NCI-H1417 treated with DMSO at 0.1 percent for 48 hours (cell line): Measurements from ENCODE around the gene RTN4RL2.

Experiments
- DNase-seq: peaks from one replicate; lab custom pipeline; 2025; lab: John Stamatoyannopoulos, UW

Gene RTN4RL2

DNA sequence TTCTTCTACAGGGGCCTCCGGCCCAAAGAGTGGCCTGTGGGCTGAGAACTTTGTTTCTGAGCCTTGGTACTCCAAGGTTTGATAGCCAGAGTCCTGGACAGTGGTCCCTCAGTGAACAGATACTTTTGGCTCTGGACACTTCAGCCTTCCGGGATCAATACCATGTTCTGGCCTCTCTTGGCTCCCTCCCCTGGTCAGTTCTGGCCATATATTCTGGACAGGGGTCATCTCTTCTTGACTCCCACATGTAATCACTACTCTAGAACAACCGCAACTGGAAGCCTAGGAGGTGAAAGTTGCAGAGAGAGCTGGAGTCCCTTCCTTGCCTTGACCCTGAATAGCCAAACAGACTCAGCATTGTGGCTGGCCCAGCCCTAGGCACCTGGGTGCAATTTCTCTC lies 2.3 kb downstream of the RTN4RL2 start:
- no peak for DNase-seq

DNA sequence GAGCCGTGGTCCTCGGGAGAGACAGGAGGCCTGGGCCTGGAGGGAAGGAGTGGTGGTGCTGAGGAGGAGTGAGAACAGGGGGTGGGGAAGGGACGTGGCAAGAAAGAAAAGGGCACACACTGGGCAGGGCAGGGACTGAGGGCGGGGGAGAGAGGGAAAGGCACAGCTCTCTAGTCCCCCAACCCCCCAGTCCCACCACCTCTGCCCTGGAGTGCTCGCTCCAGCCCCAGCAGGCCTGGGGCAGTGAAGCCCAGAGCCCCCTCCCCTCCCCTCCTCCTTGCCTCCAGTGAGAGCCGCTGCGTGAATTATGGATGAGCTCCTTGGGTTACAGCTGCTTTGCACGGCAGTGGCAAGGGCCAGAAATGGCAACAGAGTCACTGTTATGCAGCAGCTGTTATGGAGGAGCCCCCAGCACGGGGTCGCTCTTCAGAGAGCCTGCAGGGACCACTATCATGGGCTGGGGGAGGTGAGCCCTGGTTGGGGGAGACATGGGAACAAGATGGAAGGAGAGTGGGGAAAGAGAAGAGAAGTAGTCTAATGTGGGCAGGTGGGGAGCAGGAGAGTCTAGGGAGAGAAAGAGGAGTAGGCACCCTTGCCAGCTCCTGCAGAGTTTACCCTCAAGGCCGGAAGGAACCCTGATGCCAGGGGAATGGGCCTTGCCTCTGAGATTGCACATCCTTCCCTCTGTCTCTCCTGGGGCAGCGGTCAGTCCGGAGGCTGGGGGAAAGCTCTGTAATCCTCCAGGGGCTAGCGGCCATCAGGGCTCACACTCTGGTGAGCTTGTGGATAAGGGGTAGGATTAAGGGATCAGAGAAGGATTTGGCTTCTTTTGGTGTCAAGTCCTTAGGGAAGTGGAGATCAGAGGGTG lies 3.6 kb downstream of the RTN4RL2 start:
- no peak for DNase-seq

DNA sequence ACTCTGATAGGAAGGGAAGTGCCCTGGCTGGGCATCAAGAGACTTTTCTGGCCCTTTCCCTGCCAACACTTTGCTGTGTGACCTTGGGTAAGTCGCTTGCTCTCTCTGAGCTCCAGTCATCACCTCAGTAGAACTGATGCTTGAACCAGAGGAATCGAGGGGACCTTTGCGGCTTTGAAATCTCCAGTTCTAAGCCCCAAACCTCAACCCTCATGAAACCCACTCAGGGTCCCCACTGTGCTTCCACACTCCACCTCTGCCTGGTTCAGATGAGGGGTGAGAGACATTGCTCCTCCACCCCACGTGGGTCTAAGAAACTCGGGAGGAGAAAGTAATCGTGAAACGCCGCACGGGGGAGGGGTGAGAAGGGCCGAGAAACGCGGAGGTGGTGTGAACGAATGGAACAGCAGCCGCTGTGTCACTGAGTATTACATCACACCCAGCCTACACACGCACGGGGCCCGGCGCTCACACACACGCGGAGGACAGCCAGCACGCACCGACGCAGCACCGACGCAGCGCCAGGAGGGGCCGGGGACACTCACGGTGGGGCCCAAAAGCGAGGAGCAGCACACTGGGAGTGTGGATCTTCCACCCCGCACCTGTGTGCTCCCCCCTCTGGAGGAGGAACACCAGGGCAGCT lies 4.3 kb downstream of the RTN4RL2 start:
- DNase-seq = no peak

DNA sequence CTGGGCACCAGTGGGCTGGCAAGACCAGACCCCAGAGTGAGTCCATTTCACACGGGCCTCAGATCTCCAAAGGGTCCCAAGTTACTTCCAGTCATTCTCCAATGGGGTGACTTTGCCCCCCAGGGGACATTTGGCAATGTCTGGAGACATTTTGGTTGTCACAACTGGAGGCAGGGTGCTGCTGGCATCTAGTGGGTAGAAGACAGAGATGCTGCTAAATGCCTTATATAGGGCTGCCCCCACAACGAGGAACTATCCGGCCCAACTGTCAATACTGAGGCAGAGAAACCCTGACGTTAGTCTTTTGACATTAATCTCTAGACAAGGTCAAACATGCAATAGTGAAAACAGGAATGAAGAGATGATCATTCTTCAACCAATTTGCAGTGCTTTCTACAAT lies 6.4 kb downstream of the RTN4RL2 start:
- no peak for DNase-seq

DNA sequence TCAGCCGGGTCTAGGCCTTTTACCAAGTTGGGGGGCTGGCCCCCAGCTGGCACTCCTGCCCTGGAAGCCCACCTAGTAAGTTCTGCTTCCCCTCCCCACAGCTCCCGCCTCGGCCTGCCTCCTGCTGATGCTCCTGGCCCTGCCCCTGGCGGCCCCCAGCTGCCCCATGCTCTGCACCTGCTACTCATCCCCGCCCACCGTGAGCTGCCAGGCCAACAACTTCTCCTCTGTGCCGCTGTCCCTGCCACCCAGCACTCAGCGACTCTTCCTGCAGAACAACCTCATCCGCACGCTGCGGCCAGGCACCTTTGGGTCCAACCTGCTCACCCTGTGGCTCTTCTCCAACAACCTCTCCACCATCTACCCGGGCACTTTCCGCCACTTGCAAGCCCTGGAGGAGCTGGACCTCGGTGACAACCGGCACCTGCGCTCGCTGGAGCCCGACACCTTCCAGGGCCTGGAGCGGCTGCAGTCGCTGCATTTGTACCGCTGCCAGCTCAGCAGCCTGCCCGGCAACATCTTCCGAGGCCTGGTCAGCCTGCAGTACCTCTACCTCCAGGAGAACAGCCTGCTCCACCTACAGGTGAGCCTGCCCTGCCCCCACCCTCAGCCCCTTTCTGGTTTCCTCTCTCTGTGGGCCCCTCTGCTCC lies 7.3 kb downstream of the RTN4RL2 start:
- no peak for DNase-seq

DNA sequence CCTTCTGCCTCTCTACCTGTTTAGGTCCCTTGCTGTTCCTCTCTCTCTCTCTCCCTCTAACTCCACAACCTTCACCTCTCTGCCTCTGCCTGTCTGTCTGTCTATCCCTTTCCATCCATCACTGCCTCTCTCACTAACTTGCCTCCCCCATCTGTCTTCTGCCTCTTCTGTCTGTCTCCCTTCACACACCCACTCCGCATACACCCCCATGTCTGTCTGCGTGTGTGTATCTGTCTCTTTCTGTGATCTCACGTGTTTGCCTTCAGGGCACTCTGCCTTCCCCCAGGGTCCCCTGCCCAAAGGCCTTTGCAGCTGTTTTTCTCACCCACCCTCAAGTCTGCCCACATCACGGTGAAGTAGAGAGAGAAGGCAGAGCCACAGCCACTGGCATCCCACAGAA lies 7.9 kb downstream of the RTN4RL2 start:
- no peak for DNase-seq

DNA sequence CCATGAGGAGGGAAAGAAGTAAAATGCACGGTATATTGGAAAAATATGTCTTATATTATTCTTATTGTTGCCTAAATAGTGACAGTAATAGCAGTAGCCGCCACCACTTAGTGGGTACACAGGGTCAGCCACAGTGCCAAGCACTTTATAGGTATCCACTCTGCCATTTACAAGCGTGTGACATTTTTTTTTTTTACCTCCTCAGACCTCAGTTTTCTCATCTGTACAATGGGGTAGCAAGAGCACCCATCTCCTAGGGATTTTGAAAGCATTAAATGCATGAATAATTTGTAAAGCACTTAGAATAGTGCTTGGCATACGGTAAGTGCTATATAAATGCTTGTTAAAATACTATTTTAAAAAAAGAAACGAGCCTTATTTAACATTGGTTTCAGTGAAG lies 8.9 kb downstream of the RTN4RL2 start:
- no peak for DNase-seq

DNA sequence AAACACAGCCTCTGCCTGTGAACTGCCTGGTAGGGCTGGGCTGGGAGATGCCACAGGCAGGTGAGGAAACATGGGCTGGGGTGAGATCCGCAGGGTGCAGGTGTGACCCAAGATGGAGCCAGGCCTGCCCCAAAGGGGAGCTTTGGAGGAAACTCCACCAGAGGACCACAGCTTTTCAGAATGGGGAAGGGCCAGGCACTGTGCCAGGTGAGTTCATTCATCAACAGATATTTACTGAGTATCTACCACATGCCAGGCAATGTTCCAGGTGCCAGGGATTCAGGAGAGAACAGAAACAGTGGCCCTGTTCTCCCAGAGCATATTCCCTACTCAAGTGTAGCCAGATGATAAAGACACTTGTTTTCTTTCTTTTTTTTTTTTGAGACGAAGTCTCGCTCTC lies 11.2 kb downstream of the RTN4RL2 start:
- DNase-seq = no peak

DNA sequence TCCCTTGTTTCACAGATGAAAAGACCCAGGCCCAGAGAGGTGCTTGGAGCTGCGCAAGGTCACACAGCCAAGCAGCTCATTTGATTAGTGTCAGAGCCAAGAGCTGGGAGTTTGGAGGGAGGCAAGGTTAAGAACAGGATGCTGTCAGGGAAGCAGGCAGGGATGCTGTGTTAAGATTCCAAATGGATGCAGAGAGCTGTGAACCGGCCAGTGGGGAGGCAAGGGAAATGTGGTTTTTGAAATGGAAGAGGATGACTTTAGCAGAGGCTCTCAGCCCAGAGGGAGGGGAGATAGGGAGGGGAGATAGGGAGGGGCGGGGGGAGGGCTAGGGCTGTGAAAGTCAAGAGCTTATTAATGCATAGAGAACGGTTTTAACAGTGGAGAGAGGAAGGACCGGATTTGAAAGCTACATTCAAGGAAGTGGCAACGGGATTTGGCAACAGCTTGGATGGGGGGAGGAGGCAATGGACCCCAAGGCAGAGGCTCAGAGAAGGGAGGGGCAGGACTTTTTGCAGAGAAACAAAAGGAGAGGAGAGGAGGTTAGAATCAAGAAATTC lies 13.0 kb downstream of the RTN4RL2 start:
- no peak for DNase-seq

DNA sequence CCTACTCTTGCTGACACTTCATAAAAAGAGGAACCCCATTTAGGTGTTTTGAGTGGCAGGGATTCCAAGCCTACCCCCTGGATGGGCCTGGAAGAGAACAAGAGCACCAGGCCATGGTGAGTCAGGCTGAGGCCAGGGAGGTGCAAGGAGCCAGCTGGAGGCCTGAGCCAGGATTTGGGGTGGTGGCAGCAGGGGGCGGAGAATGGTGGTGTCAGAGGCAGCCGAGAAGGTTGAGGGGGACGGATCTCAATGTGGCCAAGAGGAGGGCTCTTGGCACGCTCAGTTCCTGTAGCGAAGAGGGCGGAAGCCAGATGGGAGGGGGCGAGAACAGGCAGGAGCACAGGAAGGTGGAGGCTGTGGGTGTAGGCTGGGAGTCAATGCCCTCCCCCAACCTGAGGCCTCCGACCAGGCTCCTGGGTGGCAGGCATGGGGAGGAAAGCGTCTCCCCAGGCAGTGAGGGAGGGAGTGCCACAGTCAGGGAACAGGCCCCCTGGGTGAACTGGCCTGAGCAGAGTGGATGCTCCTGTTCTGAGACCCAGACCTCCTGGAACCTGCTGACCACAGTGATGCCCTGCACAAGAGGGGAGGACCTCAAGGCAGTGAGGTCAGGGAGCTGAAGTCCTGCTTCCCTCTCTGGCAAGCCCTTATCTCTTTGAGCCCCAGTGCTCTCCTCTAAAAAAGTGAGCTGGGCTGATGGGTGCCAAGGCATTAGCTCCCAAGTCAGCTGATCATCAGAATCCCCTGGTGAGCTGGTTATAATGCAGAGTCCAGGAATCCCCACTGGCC lies 13.9 kb downstream of the RTN4RL2 start:
- DNase-seq = no peak

DNA sequence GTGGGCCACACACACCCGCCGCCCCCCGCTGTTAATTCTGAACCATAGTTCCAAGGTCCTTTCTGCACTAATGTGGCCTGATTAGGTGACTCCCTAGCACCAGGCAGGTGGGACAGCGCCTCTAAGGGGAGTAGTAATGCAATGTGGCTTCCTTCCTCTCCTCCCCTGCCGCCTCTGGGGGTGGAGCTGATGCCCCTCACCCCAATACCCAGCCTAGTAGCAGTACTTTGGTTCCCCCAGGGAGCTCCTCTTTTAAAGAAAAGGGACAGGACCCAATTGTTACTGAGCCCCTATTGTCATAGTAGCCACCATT lies 14.4 kb downstream of the RTN4RL2 start:
- no peak for DNase-seq

DNA sequence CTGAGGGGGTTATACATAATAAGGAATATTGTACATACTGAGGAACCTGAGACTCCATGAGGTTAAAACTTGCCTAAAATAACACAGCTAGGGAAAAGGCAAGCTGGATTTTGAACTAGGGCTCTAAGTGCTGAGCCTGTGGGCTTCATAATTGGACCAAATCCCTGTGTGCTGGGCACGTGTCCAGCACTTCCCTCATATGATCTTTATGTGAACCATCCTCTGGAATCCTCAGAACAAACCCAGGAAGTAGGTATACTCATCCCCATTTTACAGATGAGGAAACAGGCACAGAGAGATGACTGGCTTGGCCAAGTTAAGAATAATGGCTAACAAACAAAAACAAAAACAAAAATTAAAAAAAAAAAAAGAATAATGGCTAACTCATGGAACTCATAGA lies 14.9 kb downstream of the RTN4RL2 start:
- DNase-seq = no peak

DNA sequence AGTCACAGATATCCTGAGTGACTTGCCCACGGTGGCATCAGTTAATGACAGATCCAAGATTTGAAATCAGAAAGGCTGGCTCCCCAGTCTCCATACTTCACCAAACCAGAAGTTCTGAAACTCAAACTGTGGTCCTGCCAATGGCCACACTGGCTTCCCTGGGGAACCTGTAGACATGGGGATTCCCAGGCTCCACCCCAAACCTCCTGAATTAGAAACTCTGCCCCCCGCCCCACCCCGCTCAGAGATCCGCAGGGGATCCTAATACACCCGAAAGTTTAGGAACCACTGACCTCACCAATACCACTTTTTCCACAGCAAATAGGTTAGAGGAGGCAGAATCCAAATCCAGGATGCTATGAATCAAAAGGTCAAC lies 15.3 kb downstream of the RTN4RL2 start:
- DNase-seq = no peak

DNA sequence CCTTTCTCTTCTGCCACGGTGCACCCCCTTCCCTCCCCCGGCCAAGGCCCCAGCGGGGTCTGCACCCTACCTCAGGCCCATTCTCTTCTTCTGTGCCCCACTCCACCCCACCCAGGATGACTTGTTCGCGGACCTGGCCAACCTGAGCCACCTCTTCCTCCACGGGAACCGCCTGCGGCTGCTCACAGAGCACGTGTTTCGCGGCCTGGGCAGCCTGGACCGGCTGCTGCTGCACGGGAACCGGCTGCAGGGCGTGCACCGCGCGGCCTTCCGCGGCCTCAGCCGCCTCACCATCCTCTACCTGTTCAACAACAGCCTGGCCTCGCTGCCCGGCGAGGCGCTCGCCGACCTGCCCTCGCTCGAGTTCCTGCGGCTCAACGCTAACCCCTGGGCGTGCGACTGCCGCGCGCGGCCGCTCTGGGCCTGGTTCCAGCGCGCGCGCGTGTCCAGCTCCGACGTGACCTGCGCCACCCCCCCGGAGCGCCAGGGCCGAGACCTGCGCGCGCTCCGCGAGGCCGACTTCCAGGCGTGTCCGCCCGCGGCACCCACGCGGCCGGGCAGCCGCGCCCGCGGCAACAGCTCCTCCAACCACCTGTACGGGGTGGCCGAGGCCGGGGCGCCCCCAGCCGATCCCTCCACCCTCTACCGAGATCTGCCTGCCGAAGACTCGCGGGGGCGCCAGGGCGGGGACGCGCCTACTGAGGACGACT lies 15.9 kb downstream of the RTN4RL2 start:
- DNase-seq = no peak

DNA sequence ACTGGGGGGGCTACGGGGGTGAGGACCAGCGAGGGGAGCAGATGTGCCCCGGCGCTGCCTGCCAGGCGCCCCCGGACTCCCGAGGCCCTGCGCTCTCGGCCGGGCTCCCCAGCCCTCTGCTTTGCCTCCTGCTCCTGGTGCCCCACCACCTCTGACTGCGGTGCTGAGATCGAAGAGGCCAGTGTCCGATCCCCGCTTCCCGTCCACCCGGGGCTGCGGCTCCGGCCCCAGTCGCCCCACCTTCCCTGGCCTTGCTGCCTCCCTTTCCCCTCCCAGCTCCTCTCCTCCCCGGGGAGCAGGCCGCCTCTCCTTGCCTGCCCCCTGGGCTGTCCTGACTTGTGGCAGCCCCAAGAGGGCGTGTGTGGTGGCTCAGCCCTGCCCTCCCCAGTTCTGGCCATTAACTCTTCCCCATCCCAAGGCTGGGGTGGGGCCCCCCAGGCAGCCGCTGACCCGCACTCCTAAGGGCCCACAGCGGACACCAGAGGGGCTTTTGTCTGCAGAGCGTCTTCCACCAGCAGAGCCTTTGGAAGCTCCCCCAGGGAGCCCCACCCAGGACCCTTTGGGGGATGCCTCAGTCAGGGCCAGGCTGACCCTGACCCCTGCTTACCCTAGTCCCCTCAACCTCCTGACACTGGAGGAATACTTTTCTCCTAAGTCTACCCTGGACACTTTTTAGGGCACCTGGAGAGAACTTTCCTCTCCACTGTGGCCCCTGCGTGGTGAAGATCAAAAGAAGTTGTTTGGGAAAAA lies 16.6 kb downstream of the RTN4RL2 start:
- no peak for DNase-seq

DNA sequence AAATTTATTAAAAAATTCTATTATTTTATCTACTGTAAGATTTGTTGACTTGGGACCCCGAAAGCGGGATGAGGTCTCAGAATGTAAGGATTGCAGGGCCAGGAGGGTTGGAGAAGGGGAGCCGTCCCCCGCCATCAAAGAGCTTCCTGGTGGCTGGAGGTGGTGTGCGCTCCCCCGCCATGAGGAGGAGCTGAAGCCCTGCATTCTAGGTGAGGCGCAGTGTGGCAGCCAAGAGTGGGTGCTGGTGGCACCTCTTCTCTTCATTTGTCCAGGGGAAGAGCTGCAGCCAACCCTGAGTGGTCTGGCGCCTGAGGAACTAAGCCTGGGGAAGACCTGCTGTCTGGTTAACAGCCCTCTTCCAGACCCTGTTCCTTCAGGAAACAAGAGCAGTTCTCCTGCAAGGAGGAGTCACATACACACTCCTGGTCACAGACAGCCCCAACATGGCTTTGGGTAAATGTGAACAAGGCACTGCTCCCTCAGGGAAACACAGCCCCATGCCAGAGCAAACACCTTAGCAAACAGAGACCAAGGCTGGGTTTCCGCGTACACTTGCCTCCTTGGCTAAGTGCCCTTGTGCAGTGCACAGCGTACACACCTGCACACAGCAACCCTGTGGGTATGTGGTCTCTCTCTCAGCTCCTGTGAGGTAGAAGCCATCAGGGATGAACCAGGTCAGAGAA lies 17.3 kb downstream of the RTN4RL2 start:
- DNase-seq = no peak

DNA sequence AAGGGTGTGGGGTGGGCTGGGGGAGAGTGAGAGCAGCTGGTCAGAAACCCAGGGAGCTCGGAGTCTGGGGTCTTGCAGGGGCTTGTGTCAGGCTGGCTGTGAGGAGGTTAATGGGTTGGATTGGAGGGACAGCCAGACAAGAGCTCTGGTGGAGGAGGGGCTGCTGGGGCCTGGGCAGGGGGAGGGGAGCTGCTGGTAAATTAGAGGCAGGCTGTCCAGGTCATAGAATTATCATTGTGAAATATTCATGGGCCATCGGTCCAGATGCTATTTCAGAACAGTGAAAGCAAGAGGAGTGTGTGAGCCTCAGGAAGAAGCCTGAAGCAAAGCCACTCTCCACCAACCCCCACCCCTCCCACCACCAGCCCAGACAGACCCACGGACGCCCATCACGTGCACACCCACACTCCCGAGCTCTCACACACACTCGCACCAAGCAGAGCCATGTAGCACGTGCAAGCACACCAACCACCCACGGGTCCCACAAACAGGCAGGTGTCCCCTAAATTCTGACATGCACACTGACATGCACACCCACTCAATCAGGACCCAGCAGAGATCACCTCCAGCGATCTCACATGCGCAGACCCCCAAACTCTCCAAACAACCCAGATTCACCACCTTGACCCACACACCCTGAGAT lies 18.8 kb downstream of the RTN4RL2 start:
- DNase-seq = no peak

DNA sequence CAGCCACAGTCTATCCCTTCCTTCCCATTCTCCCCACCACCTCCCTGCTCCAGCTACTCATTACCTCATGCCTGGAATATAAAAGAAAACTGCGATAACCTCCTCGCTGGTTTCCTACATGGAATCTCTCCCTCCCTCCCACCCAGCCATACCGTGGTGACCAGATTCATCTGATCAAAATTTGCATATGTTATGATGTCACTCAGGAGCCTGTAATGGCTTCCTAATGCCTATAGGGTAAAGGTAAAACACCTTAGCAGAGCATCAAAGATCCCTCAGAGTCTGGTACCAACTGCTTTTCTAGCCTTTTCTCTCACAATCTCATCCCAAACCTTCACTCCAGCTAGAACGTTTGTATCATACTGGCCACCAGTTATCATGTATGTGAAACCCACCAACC lies 19.6 kb downstream of the RTN4RL2 start:
- no peak for DNase-seq

DNA sequence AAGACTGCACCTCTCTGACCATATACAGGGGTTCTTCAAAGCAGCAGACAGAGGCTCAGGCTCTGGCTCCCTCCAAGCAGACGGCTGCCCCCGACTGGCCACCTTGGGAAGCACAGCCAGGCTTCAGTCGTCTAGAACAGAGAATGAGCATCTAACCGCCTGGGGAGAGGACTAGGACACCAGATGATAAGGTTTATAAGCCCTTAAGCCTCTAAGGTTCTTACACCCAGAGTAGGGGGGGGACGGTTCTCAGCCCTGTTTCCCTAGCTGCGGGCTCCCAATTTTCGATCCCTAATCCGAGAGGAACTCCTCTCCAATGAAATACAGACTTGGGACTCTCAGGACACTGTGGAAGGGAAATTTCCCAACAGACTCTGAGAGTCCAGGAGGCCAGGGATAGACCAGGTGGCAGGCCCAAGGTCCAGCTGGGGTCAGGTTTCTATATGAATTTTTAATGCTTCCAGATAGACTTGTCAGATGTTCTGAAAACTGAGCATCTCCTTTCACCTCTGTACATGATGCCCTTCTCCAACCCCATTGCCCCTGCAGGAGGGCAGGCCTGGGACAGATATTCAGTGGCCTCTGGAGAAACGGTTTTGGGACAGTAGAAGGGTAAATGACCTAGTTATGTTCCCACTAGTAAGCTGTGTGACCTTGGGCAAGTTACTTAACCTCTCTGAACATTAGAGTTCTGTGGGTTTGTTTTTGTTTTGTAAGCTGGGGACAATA lies 20.2 kb downstream of the RTN4RL2 start:
- no peak for DNase-seq
